HG03064 (cell line): Measurements from ENCODE around the gene CYP26C1.

ENCODE experiments used
- ATAC-seq: cut with Tn5 transposase; IDR thresholded peaks from one replicate; pipeline ENCODE4 v1.9.1; 2021; ENCODE audit warnings: low read depth; ENCODE audit not compliant: unreplicated experiment

Gene CYP26C1

GRCh38 chr10:93063144-93063976, 2.8 kb downstream of the CYP26C1 start:
- ATAC-seq = no peak

- ATAC-seq = no peak
Observed at GRCh38 chr10:93063977-93064660, 3.5 kb downstream of the CYP26C1 start.

- ATAC-seq = no peak
Observed at GRCh38 chr10:93064874-93065660, 4.5 kb downstream of the CYP26C1 start.

GRCh38 chr10:93065675-93066543, 5.3 kb downstream of the CYP26C1 start:
- ATAC-seq = no peak

GRCh38 chr10:93066544-93066913, 5.9 kb downstream of the CYP26C1 start:
- ATAC-seq = no peak

- ATAC-seq = no peak
Observed at GRCh38 chr10:93067443-93068365, 7.1 kb downstream of the CYP26C1 start.

- ATAC-seq = no peak
Observed at GRCh38 chr10:93068411-93069244, 8.0 kb downstream of the CYP26C1 start.

GRCh38 chr10:93069245-93069561, 8.6 kb downstream of the CYP26C1 start:
- ATAC-seq = no peak

GRCh38 chr10:93070378-93071176, 10.0 kb downstream of the CYP26C1 start:
- ATAC-seq = no peak

- ATAC-seq = no peak
Observed at GRCh38 chr10:93071177-93071472, 10.5 kb downstream of the CYP26C1 start.

GRCh38 chr10:93071674-93072224, 11.2 kb downstream of the CYP26C1 start:
- no peak for ATAC-seq

GRCh38 chr10:93072225-93072712, 11.7 kb downstream of the CYP26C1 start:
- ATAC-seq = no peak

GRCh38 chr10:93072713-93073538, 12.3 kb downstream of the CYP26C1 start:
- ATAC-seq = no peak

- ATAC-seq = no peak
Observed at GRCh38 chr10:93073539-93074146, 13.0 kb downstream of the CYP26C1 start, which contains the start of gene CYP26A1. Gene CYP26A1 (plus strand): TSS chr10:93073893. CDS start chr10:93073935, 42 bp downstream.

- ATAC-seq = no peak
Observed at GRCh38 chr10:93074147-93074596, 13.6 kb downstream of the CYP26C1 start.
